Subcutaneous abdominal adipose tissue (tissue), 5 donors: ENCODE measurements around the gene ASPG.

Experiments
- H3K27ac ChIP-seq: one replicate; pipeline ENCODE4 v1.7.0; 2013; ENCODE audit warnings: low read depth, mild to moderate bottlenecking, inconsistent platforms, low read length, moderate library complexity
- H3K27me3 ChIP-seq, 5 donors: one replicate each; pipeline ENCODE4 v1.7.0; 2013; ENCODE audit warnings: low read length in 5 of 5, inconsistent platforms in 1 of 5; ENCODE audit not compliant: control insufficient read depth in 5 of 5, insufficient read depth in 4 of 5
- H3K36me3 ChIP-seq, 5 donors: one replicate each; pipeline ENCODE4 v1.7.0; 2013; ENCODE audit warnings: low read length in 5 of 5; ENCODE audit not compliant: control insufficient read depth in 5 of 5, insufficient read depth in 5 of 5
- H3K4me1 ChIP-seq, 5 donors: one replicate each; pipeline ENCODE4 v1.7.0; 2013; ENCODE audit warnings: low read length in 5 of 5, mild to moderate bottlenecking in 3 of 5, moderate library complexity in 1 of 5; ENCODE audit not compliant: control insufficient read depth in 5 of 5, insufficient read depth in 5 of 5
- H3K4me3 ChIP-seq, 5 donors: one replicate each; pipeline ENCODE4 v1.7.0; 2013; ENCODE audit warnings: low read length in 5 of 5, low read depth in 1 of 5
- H3K9ac ChIP-seq, 5 donors: one replicate each; pipeline ENCODE4 v1.7.0; 2013; ENCODE audit warnings: low read length in 5 of 5, mild to moderate bottlenecking in 4 of 5, moderate library complexity in 3 of 5
- H3K9me3 ChIP-seq, 5 donors: one replicate each; pipeline ENCODE4 v1.7.0; 2013; ENCODE audit warnings: low read length in 5 of 5; ENCODE audit not compliant: control insufficient read depth in 5 of 5
- donor health status: healthy.
- donor health status: healthy.
- donor health status: healthy.
- donor health status: healthy.
- donor health status: healthy.

The ASPG gene

DNA sequence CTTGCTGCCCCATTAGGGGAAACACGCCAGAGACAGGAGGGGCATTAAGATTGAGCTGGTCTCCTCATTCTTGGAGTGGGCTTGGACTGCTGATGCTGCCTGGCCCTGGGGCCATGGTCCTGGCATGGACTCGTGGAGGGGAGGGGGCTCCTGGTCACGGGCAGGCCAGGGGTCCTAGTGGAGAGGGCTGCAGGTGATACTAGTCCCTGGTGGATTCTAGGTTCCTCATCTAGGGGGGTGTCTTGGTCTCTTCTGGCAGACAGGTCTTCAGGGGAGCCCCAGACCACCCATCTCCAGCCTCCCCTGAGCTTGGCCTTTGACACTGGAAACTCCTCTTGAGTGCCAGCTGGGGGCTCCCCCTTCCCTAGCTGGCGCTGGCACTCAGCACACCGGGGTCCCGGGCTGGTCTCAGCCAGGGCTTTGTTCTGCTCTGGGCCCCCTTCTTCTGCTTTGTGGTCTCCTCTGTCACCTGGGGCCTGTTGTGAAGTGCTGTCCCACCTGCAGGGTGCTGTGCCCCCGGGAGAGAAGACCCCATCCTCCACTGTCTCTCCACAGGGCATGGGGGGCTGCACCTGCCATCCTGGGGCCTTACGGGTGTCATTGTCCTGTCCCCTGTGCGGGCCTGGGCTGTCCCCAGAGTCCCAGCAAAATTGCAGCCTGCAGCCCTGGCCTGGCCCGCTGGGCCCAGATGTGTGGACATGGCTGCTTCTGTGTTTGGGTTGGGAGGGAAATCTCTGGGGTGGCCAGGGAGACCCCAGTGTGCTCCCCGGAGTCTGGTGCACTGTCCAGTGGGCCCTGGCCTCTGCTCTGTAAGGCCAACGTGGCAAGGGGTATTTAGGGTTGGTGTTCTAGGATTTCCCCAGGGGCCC is 55.2 kb downstream of the ASPG start:
- H3K9me3 ChIP-seq, result no peaks in the 10 kb centered on the region
- peaks cover 23 to 44% (median 31%) of the 10 kb centered on the region in 5 donors for H3K27me3 ChIP-seq
- peaks cover 0 to 8% (median 0%) of the 10 kb centered on the region in 5 donors for H3K36me3 ChIP-seq
- H3K4me3 ChIP-seq, result peak overlapping the region in 3 of 5 donors; percentile 64 to 75 (median 69)
- H3K9ac ChIP-seq, result peak overlapping the region in 1 of 5 donors; percentile 77
- H3K27ac ChIP-seq, result no peak overlapping the region
- peaks cover 0 to 61% (median 31%) of the 10 kb centered on the region in 5 donors for H3K4me1 ChIP-seq

DNA sequence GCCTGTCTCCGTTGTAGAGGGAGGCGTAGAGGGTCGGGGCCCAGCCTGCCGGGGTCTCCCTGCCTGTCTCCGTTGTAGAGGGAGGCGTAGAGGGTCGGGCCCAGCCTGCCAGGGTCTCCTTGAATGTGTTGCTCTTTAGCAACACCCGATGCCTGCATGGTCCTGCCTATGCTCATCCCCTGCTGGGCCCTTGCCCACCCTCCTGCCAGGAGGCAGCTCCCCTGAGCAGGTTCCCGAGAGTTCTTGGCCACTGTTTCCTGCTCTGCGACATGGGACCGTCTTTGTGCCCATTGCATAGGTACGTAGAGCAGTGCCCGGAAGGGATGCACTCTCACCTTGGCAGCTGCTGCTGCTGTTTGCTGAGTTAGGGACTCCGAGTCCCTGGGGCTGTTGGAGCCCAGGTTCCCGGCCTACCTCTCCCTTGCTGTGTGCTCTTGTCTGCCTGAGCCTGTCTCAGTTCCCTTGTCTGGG is 56.2 kb downstream of the ASPG start:
- Histone ChIP-seq H3K4me3 (no peak overlapping the region), H3K27ac (no peak overlapping the region)

DNA sequence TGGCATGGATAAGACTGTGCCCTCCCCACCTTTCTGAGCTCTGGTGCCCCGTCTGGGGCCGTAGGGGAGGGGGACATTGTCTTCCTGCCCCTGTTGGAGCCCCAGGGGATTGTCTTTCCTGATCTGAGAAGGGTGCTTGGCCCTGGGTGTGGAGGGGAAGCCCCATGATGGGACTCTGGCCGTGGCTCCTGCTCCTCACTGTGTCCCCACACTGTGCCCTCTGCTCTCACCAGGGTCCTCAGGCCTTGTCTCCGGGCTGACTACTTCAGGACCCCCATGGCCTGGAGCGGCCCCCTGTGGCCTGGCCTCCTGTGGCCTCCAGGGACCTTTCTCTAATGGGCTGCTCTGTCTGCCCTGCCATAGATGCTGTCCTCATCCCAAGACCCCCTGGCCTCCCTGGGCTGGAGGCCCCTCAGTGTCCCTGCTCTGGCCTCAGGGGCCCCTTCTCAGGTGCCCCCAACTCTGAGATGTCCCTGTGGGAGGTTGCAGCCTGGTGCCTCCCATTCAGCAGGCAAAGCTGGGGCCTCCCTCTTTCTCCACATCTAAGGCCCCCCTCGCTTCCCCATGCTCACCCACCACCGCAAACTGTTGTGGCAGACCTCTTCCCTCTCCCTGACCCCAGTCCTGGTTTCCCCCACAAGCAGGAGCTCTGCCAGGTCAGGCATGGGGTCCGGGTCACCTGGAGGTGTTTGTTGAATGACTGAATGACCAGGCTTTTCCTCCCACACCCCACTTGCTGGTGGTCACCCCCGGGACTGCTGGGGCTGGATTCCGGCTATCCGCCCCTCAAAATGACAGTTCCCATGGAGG is 56.8 kb downstream of the ASPG start:
- H3K27me3 ChIP-seq, result peaks cover 11 to 37% (median 24%) of the 10 kb centered on the region in 5 donors
- H3K36me3 ChIP-seq, result peaks cover 0 to 8% (median 0%) of the 10 kb centered on the region in 5 donors
- no peak overlapping the region for H3K9ac ChIP-seq
- peaks cover 0 to 63% (median 20%) of the 10 kb centered on the region in 5 donors for H3K4me1 ChIP-seq
- no peak overlapping the region for H3K27ac ChIP-seq
- no peak overlapping the region for H3K4me3 ChIP-seq
- H3K9me3 ChIP-seq, result no peaks in the 10 kb centered on the region

More for the DNA sequence above, 56.2 kb downstream of the ASPG start:
- Histone ChIP-seq H3K27me3 (peaks cover 18 to 38% (median 26%) of the 10 kb centered on the region in 5 donors), H3K4me1 (peaks cover 0 to 63% (median 24%) of the 10 kb centered on the region in 5 donors), H3K36me3 (peaks cover 0 to 8% (median 0%) of the 10 kb centered on the region in 5 donors), H3K9me3 (no peaks in the 10 kb centered on the region), H3K9ac (no peak overlapping the region)

DNA sequence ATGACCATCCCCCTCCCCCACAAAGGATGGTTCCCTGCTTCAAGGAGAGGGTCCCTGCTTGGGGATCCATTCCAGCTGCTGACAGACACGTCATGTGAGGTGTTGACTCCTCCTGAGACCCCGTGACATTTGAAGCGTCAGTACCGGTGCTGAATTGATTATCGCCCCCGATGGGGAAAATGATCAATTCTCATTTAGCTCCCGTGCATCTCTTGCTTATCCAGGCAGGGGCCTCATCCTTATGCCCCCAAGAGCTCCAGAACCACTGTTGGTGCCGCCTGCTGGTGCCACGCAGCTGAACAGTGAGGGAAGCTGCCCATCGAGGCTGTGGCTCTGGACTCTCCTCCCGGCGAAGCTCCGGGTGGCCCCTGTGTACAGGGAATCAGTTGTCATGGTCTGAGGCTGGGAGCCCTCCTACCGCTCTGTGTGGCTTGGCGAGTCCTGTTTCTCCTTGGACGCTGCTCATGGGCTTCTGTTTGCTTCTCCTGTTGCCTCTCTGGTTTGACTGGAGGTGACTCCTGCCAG is 57.5 kb downstream of the ASPG start:
- H3K9me3 ChIP-seq, result no peaks in the 10 kb centered on the region
- no peak overlapping the region for H3K4me3 ChIP-seq
- peaks cover 7 to 38% (median 21%) of the 10 kb centered on the region in 5 donors for H3K27me3 ChIP-seq
- H3K36me3 ChIP-seq, result peaks cover 0 to 8% (median 0%) of the 10 kb centered on the region in 5 donors
- H3K27ac ChIP-seq, result no peak overlapping the region
- H3K9ac ChIP-seq, result no peak overlapping the region
- peaks cover 0 to 65% (median 18%) of the 10 kb centered on the region in 5 donors for H3K4me1 ChIP-seq

DNA sequence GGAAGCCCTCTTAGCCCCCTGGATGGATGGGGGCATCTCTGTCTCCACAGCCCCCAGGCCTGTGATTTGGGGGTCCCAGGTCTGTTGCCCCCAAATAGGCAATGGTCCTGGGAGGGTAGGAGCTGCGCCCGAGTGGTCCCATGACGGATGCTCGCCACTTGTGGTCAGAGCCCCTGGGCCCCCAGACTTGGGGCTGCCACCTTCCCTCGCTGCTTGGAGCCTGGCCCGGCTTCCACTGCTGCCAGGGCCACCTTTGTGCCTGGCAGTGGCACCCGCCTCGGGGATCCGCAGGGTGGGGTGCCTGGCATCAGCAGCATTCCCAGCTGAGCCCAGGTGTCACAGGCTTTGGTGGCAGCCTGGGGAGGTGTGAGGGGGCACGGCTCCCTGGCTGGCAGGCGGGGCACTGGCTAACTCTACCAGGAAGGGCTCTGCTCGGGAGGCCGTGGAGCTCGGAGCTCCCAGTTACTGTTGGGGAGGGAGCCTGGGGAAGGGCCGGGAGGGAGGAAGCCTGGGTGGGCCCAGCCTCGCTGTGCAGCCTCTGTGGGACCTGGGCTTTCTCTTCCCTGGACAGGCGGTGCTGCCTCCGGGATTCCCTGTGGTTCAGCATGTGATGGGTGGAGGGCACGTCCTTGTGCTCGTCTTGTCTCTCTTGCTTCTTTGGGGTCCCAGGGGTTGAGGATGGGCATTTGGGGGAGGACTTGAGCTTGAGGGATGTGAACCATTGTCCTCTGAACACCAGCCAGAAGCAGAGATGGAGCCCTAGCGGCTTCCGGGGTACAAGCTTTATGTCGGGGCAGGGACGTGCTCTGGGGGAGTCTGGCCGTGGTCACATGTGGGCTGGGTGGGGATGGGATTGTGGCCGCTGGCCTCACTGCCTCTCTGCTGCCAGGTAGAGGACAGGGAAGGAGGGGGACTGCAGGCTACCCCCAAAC is 58.3 kb downstream of the ASPG start:
- Histone ChIP-seq H3K4me1 (peaks cover 0 to 70% (median 15%) of the 10 kb centered on the region in 5 donors), H3K9me3 (no peaks in the 10 kb centered on the region), H3K27me3 (peaks cover 7 to 37% (median 21%) of the 10 kb centered on the region in 5 donors), H3K4me3 (no peak overlapping the region), H3K27ac (no peak overlapping the region), H3K9ac (no peak overlapping the region), H3K36me3 (peaks cover 0 to 8% (median 0%) of the 10 kb centered on the region in 5 donors)

DNA sequence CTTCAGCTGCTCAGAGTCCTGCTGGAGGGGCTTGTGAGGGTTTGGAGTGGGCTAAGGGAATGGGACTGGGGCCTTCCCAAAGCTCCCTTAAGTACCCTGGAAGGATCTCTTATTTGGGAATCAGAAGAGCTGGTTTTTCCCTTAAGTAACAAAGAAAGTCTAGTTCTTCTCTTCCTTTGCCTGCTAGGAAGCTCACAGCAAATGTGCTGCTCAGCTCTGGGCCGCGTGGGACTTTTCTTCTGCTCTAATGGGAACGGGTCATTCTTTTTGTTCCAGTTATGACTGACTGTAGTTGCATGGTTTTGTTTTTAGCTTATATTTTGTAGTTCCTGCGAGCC is 58.9 kb downstream of the ASPG start:
- H3K4me3 ChIP-seq, result no peak overlapping the region
- H3K27ac ChIP-seq, result no peak overlapping the region
- peaks cover 0 to 76% (median 17%) of the 10 kb centered on the region in 5 donors for H3K4me1 ChIP-seq

DNA sequence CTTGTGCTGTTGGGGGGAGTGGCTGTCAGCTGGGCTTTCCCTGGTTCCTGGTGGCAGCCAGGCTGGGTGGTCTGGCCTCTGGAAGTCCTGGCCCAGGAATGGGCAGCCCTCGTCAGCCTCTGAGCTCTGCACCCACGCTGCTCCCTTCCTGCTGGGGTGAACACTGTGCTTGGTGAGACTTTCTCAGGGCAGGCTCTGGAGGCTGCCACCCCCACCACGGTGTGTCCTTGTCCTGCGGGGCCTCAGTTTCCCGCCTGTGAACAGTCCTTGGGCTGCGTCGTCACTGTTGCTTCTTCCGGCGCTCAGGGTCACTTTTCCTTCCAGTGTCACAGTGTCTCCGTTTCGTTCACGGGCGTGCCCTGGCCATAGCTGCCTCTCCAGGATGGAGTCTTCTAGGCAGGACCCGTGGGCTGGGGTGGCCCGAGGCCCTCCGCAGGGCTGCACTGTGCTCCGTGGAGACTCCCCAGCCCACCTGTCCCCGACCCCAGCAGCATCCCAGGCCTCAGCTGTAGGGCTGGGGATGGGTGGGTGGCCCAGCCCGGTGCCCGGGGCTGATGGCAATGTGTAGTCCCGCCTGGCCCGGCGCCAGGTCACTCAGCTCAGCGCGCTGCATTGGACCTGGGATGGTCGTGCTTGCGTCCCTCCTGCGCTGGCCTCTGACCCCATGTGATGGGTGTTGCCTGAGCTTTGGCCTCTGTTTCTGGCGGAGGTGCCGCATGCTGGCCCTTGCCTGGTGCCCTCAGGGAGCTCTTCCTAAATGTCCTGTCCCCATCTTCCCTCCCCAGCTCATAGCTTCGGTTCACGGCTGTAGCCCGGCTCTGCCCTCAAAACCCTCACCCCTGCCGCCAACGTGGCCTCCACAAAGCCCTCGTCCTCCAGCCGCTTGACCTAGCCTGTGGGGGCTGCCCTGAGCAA is 59.7 kb downstream of the ASPG start:
- Histone ChIP-seq H3K4me3 (no peak overlapping the region), H3K4me1 (peaks cover 0 to 78% (median 20%) of the 10 kb centered on the region in 5 donors), H3K9me3 (no peaks in the 10 kb centered on the region), H3K27ac (no peak overlapping the region), H3K27me3 (peaks cover 0 to 29% (median 14%) of the 10 kb centered on the region in 5 donors), H3K36me3 (peaks cover 0 to 8% (median 0%) of the 10 kb centered on the region in 5 donors), H3K9ac (no peak overlapping the region)

More for the DNA sequence above, 58.9 kb downstream of the ASPG start:
- no peak overlapping the region for H3K9ac ChIP-seq
- H3K27me3 ChIP-seq, result peaks cover 3 to 30% (median 18%) of the 10 kb centered on the region in 5 donors
- peaks cover 0 to 8% (median 0%) of the 10 kb centered on the region in 5 donors for H3K36me3 ChIP-seq
- H3K9me3 ChIP-seq, result no peaks in the 10 kb centered on the region

DNA sequence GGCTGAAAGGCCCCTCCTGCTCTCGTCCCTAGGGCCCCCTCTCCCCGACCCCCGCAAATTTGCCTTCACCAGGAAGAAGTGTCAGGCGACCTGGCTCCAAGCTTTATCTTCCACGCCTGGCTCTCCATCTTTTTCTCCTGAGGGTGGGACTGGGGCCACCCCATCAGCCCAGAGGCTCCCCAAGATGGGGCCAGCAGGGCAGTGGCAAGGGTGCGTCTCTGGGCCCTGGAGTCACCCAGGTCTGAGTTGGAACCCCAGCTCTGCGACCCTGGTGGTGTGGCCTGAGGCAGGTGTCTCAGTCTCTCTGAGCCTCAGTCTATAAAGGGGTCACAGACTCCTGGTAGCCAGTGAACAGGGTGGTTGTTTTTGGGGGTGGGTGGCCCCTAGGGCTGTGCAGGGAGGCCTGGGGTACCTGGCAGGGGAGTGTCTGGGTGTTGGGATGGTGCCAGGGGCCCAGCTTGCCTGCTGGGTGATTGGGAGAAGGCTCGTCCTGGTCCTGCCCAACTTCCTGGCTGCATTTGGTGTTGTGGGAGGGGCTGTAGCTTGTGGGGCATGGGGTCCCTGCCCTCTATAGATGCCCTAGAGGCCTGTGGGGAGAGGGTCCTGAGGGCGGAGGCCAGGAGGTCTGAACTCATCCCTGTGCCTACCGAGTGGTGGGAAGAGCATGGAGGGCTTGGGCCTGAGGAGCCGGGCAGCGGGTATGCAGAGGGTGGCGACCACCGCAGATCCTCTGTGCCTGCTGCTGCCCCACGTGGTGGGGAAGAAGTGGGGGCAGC is 60.5 kb downstream of the ASPG start:
- peaks cover 0 to 78% (median 28%) of the 10 kb centered on the region in 5 donors for H3K4me1 ChIP-seq
- H3K4me3 ChIP-seq, result no peak overlapping the region
- no peak overlapping the region for H3K9ac ChIP-seq
- peaks cover 0 to 6% (median 0%) of the 10 kb centered on the region in 5 donors for H3K36me3 ChIP-seq
- no peaks in the 10 kb centered on the region for H3K9me3 ChIP-seq
- H3K27ac ChIP-seq, result no peak overlapping the region
- peaks cover 0 to 30% (median 14%) of the 10 kb centered on the region in 5 donors for H3K27me3 ChIP-seq
